SK-N-SH (cell line): Measurements from ENCODE around the gene BDKRB2.

Experiments used
- EP300 ChIP-seq, 2 experiments: IDR thresholded peaks; 2 replicates each; pipeline versions ENCODE4 v1.4.0 to v1.6.1; 2012; ENCODE audit warnings: borderline replicate concordance in 1 of 2, low read depth in 1 of 2, low read length in 1 of 2
- POLR2AphosphoS5 ChIP-seq: IDR thresholded peaks from 2 replicates; pipeline ENCODE4 v1.6.1; 2012; ENCODE audit warnings: low read depth, low read length
- SMC3 ChIP-seq: IDR thresholded peaks from 2 replicates; pipeline ENCODE4 v1.6.1; 2012; ENCODE audit warnings: low read depth, low read length, improper control_type of control experiment
- TEAD4 ChIP-seq: IDR thresholded peaks from 2 replicates; pipeline ENCODE4 v1.4.0; 2012; ENCODE audit warnings: mild to moderate bottlenecking, borderline replicate concordance; ENCODE audit not compliant: insufficient read depth
- TF ChIP-seq, protein P1 (sequence below): fragments of 200-600 bp; sonication (generic); IDR thresholded peaks from 2 replicates; pipeline ENCODE4 v1.6.1; 2017; ENCODE audit warnings: antibody characterized with exemption, mild to moderate bottlenecking, moderate library complexity

DNA sequence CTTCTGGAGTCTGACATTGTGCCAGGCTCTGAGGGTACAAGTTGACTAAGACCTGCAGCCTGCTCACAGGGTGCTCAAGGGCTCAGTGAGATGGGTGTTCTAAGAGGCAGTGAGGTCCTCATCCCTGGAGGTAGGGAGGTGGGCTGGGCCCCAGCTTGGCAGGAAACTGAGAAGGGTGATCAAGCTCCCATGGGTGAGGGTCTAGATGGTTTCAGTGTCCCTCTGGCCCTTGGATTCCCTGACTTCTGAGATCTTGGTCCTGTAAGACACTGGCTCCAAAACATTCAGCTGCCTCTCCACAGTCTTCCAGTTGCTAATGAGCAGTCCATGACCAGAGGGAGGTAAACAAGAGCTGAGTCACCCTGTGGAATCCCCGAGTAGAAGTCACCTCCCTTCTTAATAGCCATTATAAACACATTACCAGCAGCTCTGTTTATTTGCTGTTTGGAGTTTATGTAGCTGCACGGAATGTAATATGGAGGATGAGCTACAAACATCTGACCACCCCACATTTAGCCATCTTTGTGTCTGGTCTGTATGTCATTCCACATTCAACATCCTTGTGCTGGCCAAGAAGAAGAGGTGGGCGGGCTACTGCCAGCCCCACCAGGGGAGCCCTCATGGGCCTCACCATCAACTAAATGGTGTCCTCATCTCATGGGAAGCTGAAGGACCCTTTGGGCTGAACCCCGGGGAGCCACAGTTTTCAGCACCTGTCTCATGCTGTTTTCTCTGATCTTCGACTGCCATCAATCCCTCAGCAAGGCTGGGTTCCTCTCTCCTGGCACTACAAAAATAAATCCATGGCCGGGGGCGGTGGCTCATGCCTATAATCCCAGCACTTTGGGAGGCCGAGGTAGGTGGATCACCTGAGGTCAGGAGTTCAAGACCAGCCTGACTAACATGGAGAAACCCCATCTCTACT lies 37.2 kb upstream of the BDKRB2 start:
- TF ChIP-seq EP300 (IDR thresholded peaks at IDR 0.05; ENCODE audit: borderline replicate concordance in 1 of 2, low read depth in 1 of 2, low read length in 1 of 2): no peak
- TF ChIP-seq POLR2AphosphoS5: no peak
- TF ChIP-seq SMC3: no peak
- TF ChIP-seq, protein P1, sequence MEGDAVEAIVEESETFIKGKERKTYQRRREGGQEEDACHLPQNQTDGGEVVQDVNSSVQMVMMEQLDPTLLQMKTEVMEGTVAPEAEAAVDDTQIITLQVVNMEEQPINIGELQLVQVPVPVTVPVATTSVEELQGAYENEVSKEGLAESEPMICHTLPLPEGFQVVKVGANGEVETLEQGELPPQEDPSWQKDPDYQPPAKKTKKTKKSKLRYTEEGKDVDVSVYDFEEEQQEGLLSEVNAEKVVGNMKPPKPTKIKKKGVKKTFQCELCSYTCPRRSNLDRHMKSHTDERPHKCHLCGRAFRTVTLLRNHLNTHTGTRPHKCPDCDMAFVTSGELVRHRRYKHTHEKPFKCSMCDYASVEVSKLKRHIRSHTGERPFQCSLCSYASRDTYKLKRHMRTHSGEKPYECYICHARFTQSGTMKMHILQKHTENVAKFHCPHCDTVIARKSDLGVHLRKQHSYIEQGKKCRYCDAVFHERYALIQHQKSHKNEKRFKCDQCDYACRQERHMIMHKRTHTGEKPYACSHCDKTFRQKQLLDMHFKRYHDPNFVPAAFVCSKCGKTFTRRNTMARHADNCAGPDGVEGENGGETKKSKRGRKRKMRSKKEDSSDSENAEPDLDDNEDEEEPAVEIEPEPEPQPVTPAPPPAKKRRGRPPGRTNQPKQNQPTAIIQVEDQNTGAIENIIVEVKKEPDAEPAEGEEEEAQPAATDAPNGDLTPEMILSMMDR: no peak
- TF ChIP-seq TEAD4: no peak
